Keratinocyte (primary cell): ENCODE results near the gene TMEM139.

Source experiments
- EZH2 ChIP-seq: IDR thresholded peaks from one replicate; pipeline ENCODE4 v1.6.1; 2012; ENCODE audit warnings: inconsistent platforms, mild to moderate bottlenecking, low read length, moderate library complexity
- TF ChIP-seq, protein P1 (sequence below), 3 experiments: IDR thresholded peaks in 1 of 3; conservative IDR thresholded peaks in 1 of 3; optimal IDR thresholded peaks in 1 of 3; 2 replicates in 2 of 3; 3 replicates in 1 of 3; pipeline versions ENCODE3 to v1.5.1; 2011; ENCODE audit warnings: low read length in 3 of 3, mild to moderate bottlenecking in 3 of 3, moderate library complexity in 2 of 3, control low read depth in 1 of 3, inconsistent platforms in 1 of 3; ENCODE audit not compliant: insufficient read depth in 2 of 3; ENCODE audit errors: extremely low read depth in 1 of 3

DNA sequence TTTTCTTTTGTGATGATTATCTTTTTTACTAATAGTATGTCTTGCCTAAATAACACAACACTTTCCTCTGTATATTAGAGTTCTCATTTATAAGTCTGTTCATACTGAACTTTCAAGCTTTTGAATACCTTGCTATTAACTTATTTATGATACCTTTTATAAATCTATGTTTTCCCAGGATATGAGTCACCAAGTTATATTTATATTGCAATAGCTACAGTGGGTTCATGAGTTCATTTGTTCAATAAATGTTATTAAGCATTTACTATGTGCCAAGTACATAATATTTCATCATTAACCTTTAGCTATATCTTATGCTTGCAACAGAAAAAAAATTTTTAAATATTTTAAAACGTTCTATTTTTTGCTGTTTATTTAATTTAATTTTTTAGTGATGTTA, 49.5 kb downstream of the TMEM139 start:
- TF ChIP-seq, protein P1, sequence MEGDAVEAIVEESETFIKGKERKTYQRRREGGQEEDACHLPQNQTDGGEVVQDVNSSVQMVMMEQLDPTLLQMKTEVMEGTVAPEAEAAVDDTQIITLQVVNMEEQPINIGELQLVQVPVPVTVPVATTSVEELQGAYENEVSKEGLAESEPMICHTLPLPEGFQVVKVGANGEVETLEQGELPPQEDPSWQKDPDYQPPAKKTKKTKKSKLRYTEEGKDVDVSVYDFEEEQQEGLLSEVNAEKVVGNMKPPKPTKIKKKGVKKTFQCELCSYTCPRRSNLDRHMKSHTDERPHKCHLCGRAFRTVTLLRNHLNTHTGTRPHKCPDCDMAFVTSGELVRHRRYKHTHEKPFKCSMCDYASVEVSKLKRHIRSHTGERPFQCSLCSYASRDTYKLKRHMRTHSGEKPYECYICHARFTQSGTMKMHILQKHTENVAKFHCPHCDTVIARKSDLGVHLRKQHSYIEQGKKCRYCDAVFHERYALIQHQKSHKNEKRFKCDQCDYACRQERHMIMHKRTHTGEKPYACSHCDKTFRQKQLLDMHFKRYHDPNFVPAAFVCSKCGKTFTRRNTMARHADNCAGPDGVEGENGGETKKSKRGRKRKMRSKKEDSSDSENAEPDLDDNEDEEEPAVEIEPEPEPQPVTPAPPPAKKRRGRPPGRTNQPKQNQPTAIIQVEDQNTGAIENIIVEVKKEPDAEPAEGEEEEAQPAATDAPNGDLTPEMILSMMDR (optimal IDR thresholded peaks at IDR 0.05 in 1 of 3, IDR thresholded peaks at IDR 0.05 in 1 of 3, conservative IDR thresholded peaks at IDR 0.05 in 1 of 3; ENCODE audit: extremely low read depth in 1 of 3, insufficient read depth in 2 of 3, low read length in 3 of 3), result no peak
- no peak for TF ChIP-seq EZH2
